Measurements from ENCODE around the gene ZNF431.
"Not testable (repeated sequence)": the region's sequence is repeated elsewhere in the genome, so short reads cannot be mapped to it uniquely, and the experiment has no call there.

The ZNF431 gene

GRCh38 chr19:21197590-21198295 is 55.9 kb downstream of the ZNF431 start:
- no peaks in the 10 kb centered on the region for H3K9me3 Mint-ChIP-seq
- H3K27ac Mint-ChIP-seq: no peak overlapping the region
- DNase-seq (ENCODE audit: low spot score in 2 of 2): no peak
- no peak overlapping the region for H3K4me3 Mint-ChIP-seq
- no peaks in the 10 kb centered on the region for H3K4me1 Mint-ChIP-seq
- no peak for ATAC-seq (ENCODE audit: low read depth)
- H3K27me3 Mint-ChIP-seq: no peaks in the 10 kb centered on the region
- H3K36me3 Mint-ChIP-seq: no peaks in the 10 kb centered on the region

DNA sequence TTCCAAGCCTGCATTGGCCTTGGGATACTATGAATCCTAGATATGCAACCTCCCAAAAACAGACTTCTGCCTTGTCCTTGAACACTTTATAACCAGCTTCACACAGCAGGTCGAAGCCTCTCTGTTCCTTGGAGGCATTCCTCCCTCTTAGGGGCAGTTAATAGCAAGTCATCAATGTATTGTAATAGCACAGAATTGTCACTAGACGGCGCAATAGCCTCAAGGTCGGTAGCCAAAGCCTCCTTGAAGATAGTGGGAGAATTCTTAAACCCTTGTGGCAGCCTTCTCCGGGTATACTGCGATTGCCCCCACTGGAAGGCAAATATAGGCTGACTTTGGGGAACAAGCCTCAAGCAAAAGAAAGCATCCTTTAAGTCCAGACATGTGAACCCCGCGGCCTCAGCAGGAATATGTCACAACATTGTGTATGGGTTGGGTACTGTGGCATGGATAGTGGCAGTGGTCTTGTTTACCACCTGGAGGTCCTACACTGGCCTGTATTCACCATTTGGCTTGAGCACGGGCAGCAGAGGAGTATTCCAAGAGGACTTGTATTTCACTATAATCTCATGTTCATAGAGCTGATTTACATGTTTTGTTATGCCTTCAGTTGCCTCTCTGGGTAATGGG is 61.1 kb downstream of the ZNF431 start:
- no peak overlapping the region for H3K4me3 Mint-ChIP-seq
- no peaks in the 10 kb centered on the region for H3K9me3 Mint-ChIP-seq
- H3K27me3 Mint-ChIP-seq: peaks cover 12% of the 10 kb centered on the region
- no peak overlapping the region for H3K27ac Mint-ChIP-seq
- ATAC-seq (ENCODE audit: low read depth) (no peak), DNase-seq (ENCODE audit: low spot score in 2 of 2) (no peak)
- H3K4me1 Mint-ChIP-seq: peaks cover 3% of the 10 kb centered on the region
- no peaks in the 10 kb centered on the region for H3K36me3 Mint-ChIP-seq

GRCh38 chr19:21210037-21210621 is 68.3 kb downstream of the ZNF431 start:
- Mint-ChIP-seq H3K4me3 (no peak overlapping the region), H3K27ac (no peak overlapping the region), H3K4me1 (peaks cover 3% of the 10 kb centered on the region), H3K9me3 (no peaks in the 10 kb centered on the region), H3K36me3 (no peaks in the 10 kb centered on the region), H3K27me3 (peaks cover 9% of the 10 kb centered on the region)
- no peak for DNase-seq (ENCODE audit: low spot score in 2 of 2)
- no peak for ATAC-seq (ENCODE audit: low read depth)

DNA sequence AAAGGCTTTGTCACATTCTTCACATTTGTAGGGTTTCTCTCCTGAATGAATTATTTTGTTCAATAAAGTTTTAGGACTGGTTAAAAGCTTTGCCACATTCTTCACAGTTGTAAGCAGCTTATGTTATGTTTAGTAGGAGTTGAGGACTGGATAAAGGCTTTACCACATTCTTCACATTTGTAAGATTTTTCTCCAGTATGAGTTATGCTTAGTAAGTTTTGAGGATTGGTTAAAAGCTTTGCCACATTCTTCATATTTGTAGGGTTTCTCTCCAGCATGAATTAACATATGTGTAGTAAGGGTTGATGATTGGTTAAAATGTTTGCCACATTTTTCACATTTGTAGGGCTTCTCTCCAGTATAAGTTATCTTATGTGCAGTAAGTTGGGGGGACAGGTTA is 79.9 kb downstream of the ZNF431 start:
- Mint-ChIP-seq H3K9me3 (peaks cover 3% of the 10 kb centered on the region), H3K4me1 (no peaks in the 10 kb centered on the region), H3K27ac (no peak overlapping the region), H3K36me3 (no peaks in the 10 kb centered on the region), H3K27me3 (no peaks in the 10 kb centered on the region), H3K4me3 (no peak overlapping the region)
- DNase-seq (ENCODE audit: low spot score in 2 of 2): no peak
- ATAC-seq (ENCODE audit: low read depth): no peak

GRCh38 chr19:21229938-21230337 is 88.1 kb downstream of the ZNF431 start:
- not testable (repeated sequence) for H3K27me3 Mint-ChIP-seq; H3K4me3 Mint-ChIP-seq; DNase-seq (ENCODE audit: low spot score in 2 of 2); ATAC-seq (ENCODE audit: low read depth); H3K36me3 Mint-ChIP-seq; H3K4me1 Mint-ChIP-seq; H3K27ac Mint-ChIP-seq
- peaks cover 16% of the 10 kb centered on the region for H3K9me3 Mint-ChIP-seq

DNA sequence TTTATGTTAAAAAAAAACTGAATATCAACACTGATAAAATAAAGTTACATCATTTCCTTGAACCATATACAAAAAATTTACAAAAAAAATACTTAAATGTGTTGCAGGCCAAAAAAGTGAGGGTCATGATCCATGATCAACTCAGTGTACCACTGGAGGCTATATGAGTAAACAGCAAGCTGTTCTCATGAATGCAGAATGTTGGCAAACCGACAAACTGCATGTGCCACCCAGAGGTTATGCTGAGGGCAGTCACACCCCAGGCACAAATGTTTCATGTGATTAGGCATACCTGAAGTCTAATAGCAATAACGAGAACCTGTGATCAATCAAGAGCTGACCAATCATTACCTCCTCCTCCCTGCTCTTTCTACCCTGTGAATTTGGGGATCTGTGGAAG is 91.9 kb downstream of the ZNF431 start:
- no peaks in the 10 kb centered on the region for H3K27me3 Mint-ChIP-seq
- peaks cover 15% of the 10 kb centered on the region for H3K9me3 Mint-ChIP-seq
- DNase-seq (ENCODE audit: low spot score in 2 of 2) (no peak), ATAC-seq (ENCODE audit: low read depth) (no peak)
- no peak overlapping the region for H3K27ac Mint-ChIP-seq
- H3K4me3 Mint-ChIP-seq: no peak overlapping the region
- no peaks in the 10 kb centered on the region for H3K4me1 Mint-ChIP-seq
- peaks cover 7% of the 10 kb centered on the region for H3K36me3 Mint-ChIP-seq

DNA sequence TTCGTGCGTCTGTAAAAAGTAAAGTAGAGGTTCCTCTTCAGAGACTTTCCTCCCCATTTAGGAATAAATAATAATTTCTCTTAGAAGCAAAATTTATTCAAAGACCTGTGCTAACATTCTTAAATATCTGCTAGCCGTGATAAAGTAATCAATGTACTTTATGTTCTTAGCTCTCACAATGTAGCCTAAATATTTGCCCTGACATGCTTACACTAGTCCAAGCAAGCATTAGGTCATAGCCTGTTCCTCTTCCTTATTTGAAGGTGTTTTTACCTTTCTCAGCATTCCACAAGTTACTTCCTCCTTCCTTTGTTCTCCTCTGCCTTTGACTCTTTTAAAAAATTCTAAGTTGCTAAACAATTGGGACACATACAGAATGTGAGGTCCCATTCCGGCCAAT is 94.9 kb downstream of the ZNF431 start:
- not testable (repeated sequence) for H3K4me1 Mint-ChIP-seq; H3K9me3 Mint-ChIP-seq; H3K27ac Mint-ChIP-seq; H3K36me3 Mint-ChIP-seq; ATAC-seq (ENCODE audit: low read depth); H3K27me3 Mint-ChIP-seq; DNase-seq (ENCODE audit: low spot score in 2 of 2); H3K4me3 Mint-ChIP-seq

GRCh38 chr19:21238670-21239069 is 96.8 kb downstream of the ZNF431 start:
- Mint-ChIP-seq H3K27ac (no peak overlapping the region), H3K36me3 (no peaks in the 10 kb centered on the region), H3K9me3 (peaks cover 3% of the 10 kb centered on the region), H3K4me1 (no peaks in the 10 kb centered on the region), H3K27me3 (no peaks in the 10 kb centered on the region), H3K4me3 (no peak overlapping the region)
- ATAC-seq (ENCODE audit: low read depth): no peak
- DNase-seq (ENCODE audit: low spot score in 2 of 2): no peak

Measured in memory B cell (primary cell).